ENCODE measurements around the gene MCC.

MCC gene

DNA sequence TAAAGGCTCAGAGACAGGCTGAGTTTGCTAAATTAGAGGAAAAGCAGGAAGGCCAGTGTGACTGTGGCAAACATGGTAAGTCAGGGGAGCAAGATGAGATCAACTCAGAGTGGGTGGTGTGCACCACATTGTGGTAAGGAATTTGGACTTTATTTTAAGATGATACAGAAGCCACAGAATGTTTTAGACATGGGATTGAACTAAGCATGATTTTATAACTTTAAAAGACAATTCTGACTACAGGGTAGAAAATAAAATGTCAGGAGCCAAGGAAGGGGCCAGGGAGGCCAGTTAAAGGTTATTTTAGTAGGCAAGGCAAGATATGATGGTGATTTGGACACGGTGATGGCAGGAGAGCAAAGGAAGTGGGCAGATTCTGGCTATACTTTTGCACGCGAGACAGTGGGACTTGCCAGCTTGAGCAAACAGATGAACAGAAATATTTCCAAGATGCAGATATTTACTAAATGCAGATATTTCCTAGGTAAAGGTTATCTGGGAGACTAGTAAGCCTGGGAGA, 107.4 kb downstream of the MCC start:
- no peak for ATAC-seq
- no peak for TF ChIP-seq OSR1 (CRISPR knock-in tag; IDR thresholded peaks at IDR 0.05)
- TF ChIP-seq, protein P1, sequence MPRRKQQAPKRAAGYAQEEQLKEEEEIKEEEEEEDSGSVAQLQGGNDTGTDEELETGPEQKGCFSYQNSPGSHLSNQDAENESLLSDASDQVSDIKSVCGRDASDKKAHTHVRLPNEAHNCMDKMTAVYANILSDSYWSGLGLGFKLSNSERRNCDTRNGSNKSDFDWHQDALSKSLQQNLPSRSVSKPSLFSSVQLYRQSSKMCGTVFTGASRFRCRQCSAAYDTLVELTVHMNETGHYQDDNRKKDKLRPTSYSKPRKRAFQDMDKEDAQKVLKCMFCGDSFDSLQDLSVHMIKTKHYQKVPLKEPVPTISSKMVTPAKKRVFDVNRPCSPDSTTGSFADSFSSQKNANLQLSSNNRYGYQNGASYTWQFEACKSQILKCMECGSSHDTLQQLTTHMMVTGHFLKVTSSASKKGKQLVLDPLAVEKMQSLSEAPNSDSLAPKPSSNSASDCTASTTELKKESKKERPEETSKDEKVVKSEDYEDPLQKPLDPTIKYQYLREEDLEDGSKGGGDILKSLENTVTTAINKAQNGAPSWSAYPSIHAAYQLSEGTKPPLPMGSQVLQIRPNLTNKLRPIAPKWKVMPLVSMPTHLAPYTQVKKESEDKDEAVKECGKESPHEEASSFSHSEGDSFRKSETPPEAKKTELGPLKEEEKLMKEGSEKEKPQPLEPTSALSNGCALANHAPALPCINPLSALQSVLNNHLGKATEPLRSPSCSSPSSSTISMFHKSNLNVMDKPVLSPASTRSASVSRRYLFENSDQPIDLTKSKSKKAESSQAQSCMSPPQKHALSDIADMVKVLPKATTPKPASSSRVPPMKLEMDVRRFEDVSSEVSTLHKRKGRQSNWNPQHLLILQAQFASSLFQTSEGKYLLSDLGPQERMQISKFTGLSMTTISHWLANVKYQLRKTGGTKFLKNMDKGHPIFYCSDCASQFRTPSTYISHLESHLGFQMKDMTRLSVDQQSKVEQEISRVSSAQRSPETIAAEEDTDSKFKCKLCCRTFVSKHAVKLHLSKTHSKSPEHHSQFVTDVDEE (CRISPR knock-in tag; IDR thresholded peaks at IDR 0.05): no peak

DNA sequence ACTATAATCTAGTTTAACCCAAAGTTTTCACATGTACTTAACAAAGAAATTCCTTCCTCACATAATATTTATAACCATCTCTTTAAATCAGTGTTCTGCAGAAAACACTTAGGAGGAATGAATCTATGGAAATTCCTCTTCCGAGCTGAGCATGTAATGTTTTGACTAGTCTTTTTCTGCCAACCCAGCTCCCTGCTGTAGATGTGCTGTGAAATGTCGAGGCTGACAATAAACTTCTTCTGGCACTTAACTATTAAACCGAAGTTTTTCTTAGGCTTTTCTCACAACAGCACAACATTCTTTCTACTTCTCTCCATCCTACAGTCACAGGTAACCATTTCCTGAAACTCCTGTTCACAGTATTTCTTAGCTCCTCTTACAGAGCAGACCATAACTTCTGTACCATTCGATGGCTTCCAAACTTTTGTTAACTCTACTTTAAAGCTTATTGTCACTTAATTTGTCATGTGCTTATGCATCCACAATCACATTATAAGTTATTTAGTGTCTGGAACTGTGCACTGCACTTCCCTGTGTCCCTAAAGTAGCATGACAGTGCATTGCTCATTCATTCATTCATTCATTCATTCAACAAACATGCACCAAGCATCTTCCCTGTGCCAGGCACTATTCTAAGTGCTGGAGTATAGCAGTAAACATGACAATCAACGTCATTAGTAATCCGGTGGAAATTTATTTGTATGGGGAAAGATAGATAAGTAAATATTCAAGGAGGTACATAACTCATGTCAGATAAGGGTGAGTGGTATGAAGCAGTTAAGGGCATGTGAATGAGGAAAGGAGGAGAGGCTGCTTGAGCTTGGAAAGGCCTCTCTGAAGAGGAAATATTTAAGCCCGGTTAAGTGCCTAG, 108.1 kb downstream of the MCC start:
- TF ChIP-seq PPARA (CRISPR knock-in tag; IDR thresholded peaks at IDR 0.05; ENCODE audit: borderline replicate concordance) (no peak), ZNF565 (CRISPR knock-in tag; conservative IDR thresholded peaks at IDR 0.05; ENCODE audit: low read depth) (no peak), ZNF8 (CRISPR knock-in tag; IDR thresholded peaks at IDR 0.05) (no peak), OSR1 (CRISPR knock-in tag; IDR thresholded peaks at IDR 0.05) (no peak), RARB (CRISPR knock-in tag; IDR thresholded peaks at IDR 0.05) (no peak)
- TF ChIP-seq, protein P2, sequence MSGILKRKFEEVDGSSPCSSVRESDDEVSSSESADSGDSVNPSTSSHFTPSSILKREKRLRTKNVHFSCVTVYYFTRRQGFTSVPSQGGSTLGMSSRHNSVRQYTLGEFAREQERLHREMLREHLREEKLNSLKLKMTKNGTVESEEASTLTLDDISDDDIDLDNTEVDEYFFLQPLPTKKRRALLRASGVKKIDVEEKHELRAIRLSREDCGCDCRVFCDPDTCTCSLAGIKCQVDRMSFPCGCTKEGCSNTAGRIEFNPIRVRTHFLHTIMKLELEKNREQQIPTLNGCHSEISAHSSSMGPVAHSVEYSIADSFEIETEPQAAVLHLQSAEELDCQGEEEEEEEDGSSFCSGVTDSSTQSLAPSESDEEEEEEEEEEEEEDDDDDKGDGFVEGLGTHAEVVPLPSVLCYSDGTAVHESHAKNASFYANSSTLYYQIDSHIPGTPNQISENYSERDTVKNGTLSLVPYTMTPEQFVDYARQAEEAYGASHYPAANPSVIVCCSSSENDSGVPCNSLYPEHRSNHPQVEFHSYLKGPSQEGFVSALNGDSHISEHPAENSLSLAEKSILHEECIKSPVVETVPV (CRISPR knock-in tag; IDR thresholded peaks at IDR 0.05): no peak
- TF ChIP-seq, protein P3, sequence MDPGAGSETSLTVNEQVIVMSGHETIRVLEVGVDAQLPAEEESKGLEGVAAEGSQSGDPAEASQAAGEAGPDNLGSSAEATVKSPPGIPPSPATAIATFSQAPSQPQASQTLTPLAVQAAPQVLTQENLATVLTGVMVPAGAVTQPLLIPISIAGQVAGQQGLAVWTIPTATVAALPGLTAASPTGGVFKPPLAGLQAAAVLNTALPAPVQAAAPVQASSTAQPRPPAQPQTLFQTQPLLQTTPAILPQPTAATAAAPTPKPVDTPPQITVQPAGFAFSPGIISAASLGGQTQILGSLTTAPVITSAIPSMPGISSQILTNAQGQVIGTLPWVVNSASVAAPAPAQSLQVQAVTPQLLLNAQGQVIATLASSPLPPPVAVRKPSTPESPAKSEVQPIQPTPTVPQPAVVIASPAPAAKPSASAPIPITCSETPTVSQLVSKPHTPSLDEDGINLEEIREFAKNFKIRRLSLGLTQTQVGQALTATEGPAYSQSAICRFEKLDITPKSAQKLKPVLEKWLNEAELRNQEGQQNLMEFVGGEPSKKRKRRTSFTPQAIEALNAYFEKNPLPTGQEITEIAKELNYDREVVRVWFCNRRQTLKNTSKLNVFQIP (CRISPR knock-in tag; IDR thresholded peaks at IDR 0.05; ENCODE audit: borderline replicate concordance, low read depth): no peak
- TF ChIP-seq, protein P4, sequence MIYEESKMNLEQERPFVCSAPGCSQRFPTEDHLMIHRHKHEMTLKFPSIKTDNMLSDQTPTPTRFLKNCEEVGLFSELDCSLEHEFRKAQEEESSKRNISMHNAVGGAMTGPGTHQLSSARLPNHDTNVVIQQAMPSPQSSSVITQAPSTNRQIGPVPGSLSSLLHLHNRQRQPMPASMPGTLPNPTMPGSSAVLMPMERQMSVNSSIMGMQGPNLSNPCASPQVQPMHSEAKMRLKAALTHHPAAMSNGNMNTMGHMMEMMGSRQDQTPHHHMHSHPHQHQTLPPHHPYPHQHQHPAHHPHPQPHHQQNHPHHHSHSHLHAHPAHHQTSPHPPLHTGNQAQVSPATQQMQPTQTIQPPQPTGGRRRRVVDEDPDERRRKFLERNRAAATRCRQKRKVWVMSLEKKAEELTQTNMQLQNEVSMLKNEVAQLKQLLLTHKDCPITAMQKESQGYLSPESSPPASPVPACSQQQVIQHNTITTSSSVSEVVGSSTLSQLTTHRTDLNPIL (CRISPR knock-in tag; IDR thresholded peaks at IDR 0.05; ENCODE audit: low read depth): no peak
- no peak for ATAC-seq

DNA sequence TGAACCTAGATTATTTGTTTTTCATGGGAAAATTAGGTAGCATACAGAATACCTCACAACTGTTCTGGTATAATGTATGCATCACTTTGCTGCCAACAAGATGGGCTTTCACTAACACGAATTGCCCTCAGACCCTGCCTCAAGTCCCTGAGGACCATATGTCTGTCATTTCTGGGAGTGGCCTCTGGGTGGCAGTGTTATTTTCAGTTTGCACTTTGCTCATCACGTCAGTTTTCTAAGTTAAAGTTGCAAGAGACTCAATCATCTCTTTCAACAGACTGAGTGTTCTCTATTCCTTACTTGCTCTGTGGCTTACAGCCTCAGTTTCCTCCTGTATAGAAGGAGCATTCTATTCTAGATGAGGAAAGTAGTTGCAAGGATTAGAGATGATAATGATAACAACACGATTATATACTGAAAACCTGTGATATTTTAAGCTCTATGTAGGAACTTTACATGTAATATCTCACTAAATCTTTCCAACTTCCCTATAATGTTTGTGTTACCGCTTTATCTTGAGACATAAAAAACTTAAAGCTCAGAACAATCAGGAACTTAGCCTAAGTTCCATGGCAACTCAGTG, 109.2 kb downstream of the MCC start:
- TF ChIP-seq ZNF70 (CRISPR knock-in tag; IDR thresholded peaks at IDR 0.05) (no peak), RARB (CRISPR knock-in tag; IDR thresholded peaks at IDR 0.05) (no peak), CSDC2 (CRISPR knock-in tag; IDR thresholded peaks at IDR 0.05) (no peak), ESRRG (CRISPR knock-in tag; IDR thresholded peaks at IDR 0.05) (no peak), PPARA (CRISPR knock-in tag; IDR thresholded peaks at IDR 0.05; ENCODE audit: borderline replicate concordance) (no peak), ZNF565 (CRISPR knock-in tag; conservative IDR thresholded peaks at IDR 0.05; ENCODE audit: low read depth) (no peak), ZC3H10 (CRISPR knock-in tag; IDR thresholded peaks at IDR 0.05) (no peak), ZFP30 (CRISPR knock-in tag; IDR thresholded peaks at IDR 0.05) (no peak), ZNF8 (CRISPR knock-in tag; IDR thresholded peaks at IDR 0.05) (no peak), ARNTL (CRISPR knock-in tag; IDR thresholded peaks at IDR 0.05; ENCODE audit: borderline replicate concordance, low read depth) (no peak), OSR1 (CRISPR knock-in tag; IDR thresholded peaks at IDR 0.05) (no peak)
- TF ChIP-seq, protein P1 (CRISPR knock-in tag; IDR thresholded peaks at IDR 0.05): no peak
- TF ChIP-seq, protein P5, sequence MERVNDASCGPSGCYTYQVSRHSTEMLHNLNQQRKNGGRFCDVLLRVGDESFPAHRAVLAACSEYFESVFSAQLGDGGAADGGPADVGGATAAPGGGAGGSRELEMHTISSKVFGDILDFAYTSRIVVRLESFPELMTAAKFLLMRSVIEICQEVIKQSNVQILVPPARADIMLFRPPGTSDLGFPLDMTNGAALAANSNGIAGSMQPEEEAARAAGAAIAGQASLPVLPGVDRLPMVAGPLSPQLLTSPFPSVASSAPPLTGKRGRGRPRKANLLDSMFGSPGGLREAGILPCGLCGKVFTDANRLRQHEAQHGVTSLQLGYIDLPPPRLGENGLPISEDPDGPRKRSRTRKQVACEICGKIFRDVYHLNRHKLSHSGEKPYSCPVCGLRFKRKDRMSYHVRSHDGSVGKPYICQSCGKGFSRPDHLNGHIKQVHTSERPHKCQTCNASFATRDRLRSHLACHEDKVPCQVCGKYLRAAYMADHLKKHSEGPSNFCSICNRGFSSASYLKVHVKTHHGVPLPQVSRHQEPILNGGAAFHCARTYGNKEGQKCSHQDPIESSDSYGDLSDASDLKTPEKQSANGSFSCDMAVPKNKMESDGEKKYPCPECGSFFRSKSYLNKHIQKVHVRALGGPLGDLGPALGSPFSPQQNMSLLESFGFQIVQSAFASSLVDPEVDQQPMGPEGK (CRISPR knock-in tag; IDR thresholded peaks at IDR 0.05; ENCODE audit: borderline replicate concordance): no peak
- TF ChIP-seq, protein P4 (CRISPR knock-in tag; IDR thresholded peaks at IDR 0.05; ENCODE audit: low read depth): no peak
- ATAC-seq: peak; percentile 85
